H1 (cell line): Measurements from ENCODE around the gene CAPZB. TPM values are rescaled to one million over a fixed set of nuclear protein-coding genes. Genes with fewer than 3 reads are reported as not detected.

Experiments used
- CHD2 ChIP-seq: IDR thresholded peaks from 2 replicates; pipeline ENCODE4 v1.6.1; 2012; ENCODE audit warnings: low read length, improper control_type of control experiment
- RAD21 ChIP-seq, 2 experiments: IDR thresholded peaks in 1 of 2; conservative IDR thresholded peaks in 1 of 2; 2 replicates each; pipeline ENCODE4 v1.6.1; 2011; ENCODE audit warnings: low read depth in 2 of 2, low read length in 2 of 2, improper control_type of control experiment in 1 of 2, inconsistent platforms in 1 of 2, mild to moderate bottlenecking in 1 of 2, moderate library complexity in 1 of 2
- RFX5 ChIP-seq: IDR thresholded peaks from 2 replicates; pipeline ENCODE4 v1.6.1; 2011; ENCODE audit warnings: low read depth, low read length, improper control_type of control experiment, borderline replicate concordance
- SAP30 ChIP-seq: fragments of 300-600 bp; sonication (generic); IDR thresholded peaks from 2 replicates; pipeline ENCODE4 v1.7.1; 2012; ENCODE audit warnings: low read length, moderate library complexity, mild to moderate bottlenecking, inconsistent platforms; ENCODE audit not compliant: insufficient read depth, insufficient replicate concordance
- SP4 ChIP-seq: IDR thresholded peaks from 2 replicates; pipeline ENCODE4 v1.6.1; 2012; ENCODE audit warnings: low read length, inconsistent platforms
- TBP ChIP-seq: IDR thresholded peaks from 2 replicates; pipeline ENCODE4 v1.6.1; 2011; ENCODE audit warnings: low read depth, low read length, improper control_type of control experiment
- polyA plus RNA-seq, 7 experiments: library from polyadenylated mRNA; depleted of rRNA in 3 of 7; stranded (reverse) in 5 of 7; unstranded in 2 of 7; fragments of >200 nt in 5 of 7; fragments of 200-250 nt in 2 of 7; gene quantifications; 1 replicate in 5 of 7; 2 replicates in 1 of 7; 4 replicates in 1 of 7; pipeline versions ENCODE4 v1.2.1 to v1.2.3, GENCODE V29; 2011 to 2013; ENCODE audit warnings: missing spikeins in 2 of 7, mixed read lengths in 2 of 7
- total RNA-seq: library from RNA; stranded (reverse); fragmentation: NEBNext Ultra II Directional; extraction: Animal tissue kit (Norgen Biotek cat#: 25700); gene quantifications from 2 replicates; pipeline ENCODE4 v1.2.1, GENCODE V29; 2021

The CAPZB gene
- total and polyA plus RNA-seq, 2 of the 8 experiments (the other 6 are each of a cell fraction or from before 2014, with no cell fraction given): 162 to 371 TPM

- TF ChIP-seq RAD21 (IDR thresholded peaks at IDR 0.05 in 1 of 2, conservative IDR thresholded peaks at IDR 0.05 in 1 of 2; ENCODE audit: low read depth in 2 of 2, low read length in 2 of 2) (no peak), TBP (no peak), RFX5 (no peak), CHD2 (no peak), SP4 (no peak), SAP30 (no peak)
Measured at GRCh38 chr1:19402031-19402813, 83.1 kb downstream of the CAPZB start (continued).
